ENCODE measurements around the gene CFAP99.

The CFAP99 gene

DNA sequence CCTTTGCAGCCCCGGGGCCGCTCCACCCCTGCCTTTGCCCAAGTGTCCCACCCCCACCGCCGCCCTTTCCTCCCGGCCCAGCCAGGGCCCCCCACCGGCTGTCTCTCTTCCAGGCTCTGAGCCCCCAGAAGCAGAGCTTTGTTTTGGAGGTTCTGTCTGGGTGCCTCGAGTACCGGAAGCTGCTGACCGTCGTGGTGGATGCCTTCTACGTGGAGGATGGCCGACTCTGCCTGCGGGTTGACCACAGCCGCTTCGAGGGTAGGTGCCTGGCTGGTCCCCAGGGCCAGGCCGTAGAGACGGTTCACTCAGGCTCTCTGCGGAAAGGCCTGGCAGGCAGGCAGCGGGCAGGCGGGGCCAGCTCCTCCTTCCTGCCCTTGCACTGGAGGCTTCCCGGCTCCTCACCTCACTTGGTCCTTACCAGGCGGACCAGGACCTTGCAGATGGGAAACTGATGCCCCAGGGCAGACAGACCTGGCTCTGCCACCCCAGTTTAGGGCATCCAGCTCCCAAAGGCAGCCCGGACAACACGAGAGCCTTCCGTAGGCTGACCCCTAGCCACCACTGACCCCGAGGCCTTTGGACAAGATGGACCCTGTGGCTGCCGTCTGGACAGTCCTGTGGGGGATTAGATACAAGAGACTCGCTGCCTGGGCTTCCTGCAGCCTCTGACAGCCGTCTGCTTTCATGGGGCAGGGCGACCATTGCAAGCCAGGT lies 18.2 kb downstream of the CFAP99 start:
- TF ChIP-seq, protein P1, sequence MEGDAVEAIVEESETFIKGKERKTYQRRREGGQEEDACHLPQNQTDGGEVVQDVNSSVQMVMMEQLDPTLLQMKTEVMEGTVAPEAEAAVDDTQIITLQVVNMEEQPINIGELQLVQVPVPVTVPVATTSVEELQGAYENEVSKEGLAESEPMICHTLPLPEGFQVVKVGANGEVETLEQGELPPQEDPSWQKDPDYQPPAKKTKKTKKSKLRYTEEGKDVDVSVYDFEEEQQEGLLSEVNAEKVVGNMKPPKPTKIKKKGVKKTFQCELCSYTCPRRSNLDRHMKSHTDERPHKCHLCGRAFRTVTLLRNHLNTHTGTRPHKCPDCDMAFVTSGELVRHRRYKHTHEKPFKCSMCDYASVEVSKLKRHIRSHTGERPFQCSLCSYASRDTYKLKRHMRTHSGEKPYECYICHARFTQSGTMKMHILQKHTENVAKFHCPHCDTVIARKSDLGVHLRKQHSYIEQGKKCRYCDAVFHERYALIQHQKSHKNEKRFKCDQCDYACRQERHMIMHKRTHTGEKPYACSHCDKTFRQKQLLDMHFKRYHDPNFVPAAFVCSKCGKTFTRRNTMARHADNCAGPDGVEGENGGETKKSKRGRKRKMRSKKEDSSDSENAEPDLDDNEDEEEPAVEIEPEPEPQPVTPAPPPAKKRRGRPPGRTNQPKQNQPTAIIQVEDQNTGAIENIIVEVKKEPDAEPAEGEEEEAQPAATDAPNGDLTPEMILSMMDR (IDR thresholded peaks at IDR 0.05; ENCODE audit: low read depth, low read length, missing control alignments) = no peak
- DNase-seq (ENCODE audit: extremely low read depth, low read depth) = no peak
- no peak overlapping the region for H3K4me3 ChIP-seq (replicated peaks; ENCODE audit: low read depth, low read length)

DNA sequence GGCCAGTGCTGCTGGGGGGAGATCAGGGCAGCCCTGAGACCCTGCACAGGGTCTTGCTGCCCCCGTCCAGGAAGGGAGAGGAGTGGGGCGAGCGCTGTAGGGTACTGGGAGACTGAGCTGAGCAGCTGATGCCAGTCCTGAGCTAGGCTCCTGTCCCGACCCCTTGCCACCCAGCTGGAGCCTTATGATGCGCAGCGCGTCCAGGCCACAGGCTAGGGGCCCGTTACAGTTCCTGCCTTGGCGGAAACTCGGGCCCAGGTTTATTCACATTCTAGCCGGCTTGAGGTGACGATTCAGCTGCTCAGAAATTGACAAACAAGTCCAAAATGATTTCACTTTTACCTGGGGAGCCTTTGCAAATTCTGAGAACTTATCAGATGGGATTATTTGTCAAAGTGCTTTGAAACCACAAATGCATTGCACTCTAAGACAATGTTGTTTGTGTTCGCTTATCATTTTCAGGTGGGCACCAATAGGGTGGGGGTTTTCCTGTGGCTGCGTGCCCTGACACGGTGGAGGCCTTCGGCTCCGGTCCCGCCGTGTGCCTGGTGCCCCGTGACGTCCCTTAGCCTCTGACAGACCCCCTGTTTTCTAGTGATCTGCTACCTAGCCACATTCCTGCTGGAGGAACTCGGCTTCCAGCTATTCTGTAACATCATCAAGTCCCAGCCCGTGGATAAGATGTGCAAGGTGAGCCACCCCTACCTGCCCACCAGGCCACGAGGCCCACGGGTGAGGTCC lies 18.9 kb downstream of the CFAP99 start:
- no peak for DNase-seq (ENCODE audit: extremely low read depth, low read depth)
- no peak overlapping the region for H3K4me3 ChIP-seq (replicated peaks; ENCODE audit: low read depth, low read length)
- TF ChIP-seq, protein P1 (IDR thresholded peaks at IDR 0.05; ENCODE audit: low read depth, low read length, missing control alignments) = no peak

DNA sequence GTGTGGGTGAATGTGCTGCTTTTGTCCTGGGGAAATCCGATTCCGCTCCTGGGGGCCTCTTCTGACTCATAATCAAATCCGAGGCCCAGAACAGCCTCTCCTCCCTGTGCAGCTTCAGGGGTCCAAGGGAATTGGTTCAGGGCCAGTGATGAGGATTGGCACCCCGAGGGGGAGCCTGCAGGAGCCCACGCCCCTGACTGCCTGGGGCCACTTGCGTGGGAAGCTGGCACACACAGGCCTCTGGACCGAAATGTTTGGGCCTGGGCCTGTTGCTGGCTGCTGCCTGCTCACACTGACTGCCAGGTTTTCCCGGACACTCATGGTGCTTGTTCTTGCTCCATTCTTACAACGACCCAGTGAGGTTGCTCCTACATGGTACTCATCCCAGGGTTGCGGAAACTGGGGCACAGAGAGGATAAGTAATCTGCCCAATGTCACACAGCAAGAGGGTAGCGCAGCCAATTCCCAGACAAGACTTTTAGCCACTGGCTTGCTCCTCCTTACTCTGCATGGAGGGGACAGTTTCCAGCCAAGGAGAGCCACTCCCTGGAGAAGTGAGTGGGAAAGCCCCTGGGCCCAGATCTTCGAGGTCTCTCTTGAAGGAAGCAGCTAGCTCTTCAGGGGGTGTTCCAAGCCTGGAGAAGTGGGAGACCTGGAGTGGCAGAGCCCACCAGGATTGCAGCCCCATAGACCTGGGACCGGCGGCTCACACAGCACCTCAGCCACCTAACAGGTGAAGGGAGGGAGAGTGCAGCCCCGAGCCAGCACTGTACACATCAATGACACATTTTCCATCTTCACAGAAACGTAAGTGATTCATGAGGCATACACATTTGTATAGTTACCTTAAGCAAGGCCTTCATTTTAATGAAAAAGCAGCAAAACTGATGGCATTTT lies 20.3 kb downstream of the CFAP99 start:
- H3K4me3 ChIP-seq (replicated peaks; ENCODE audit: low read depth, low read length) = no peak overlapping the region
- TF ChIP-seq, protein P1 (IDR thresholded peaks at IDR 0.05; ENCODE audit: low read depth, low read length, missing control alignments) = no peak
- no peak for DNase-seq (ENCODE audit: extremely low read depth, low read depth)

DNA sequence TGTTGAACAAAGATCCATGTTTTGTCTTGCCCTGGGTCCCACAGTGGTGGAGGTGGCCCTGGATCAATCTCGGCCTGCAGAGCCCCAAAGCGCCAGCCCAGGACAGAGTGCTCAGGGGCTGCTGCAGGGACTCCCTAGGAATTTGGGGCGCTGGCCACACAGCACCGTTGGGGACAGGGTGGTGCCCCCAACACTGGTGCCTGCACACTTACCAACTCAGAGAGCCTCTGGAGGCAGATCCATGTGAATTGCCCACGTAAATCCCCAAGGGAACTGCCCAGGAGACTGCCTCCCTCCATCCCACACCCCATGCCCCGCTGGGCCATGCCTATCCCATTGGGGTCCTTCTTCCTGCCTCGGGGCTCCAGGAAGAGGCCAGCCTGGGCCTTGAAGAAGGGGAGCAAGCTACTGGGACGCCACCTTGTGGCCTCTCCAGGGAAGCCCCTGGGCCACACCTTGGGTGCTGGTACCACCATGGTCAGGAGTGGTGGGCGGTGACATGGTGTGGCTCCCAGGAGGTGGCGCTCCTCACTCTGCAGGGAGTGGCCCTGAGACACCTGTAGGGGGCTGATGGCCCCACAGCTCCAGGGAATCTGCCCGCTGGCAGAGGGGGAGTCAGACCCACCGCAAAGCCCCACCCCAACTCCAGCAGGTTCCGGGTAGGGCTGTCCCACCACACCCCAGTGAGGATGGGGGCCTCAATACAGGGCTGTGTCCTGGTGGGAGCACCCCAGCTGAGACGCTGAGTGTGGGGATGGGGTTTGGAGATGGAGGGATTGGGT lies 22.8 kb downstream of the CFAP99 start:
- H3K4me3 ChIP-seq (replicated peaks; ENCODE audit: low read depth, low read length) = no peak overlapping the region
- peak; percentile 20 for DNase-seq (ENCODE audit: extremely low read depth, low read depth)

DNA sequence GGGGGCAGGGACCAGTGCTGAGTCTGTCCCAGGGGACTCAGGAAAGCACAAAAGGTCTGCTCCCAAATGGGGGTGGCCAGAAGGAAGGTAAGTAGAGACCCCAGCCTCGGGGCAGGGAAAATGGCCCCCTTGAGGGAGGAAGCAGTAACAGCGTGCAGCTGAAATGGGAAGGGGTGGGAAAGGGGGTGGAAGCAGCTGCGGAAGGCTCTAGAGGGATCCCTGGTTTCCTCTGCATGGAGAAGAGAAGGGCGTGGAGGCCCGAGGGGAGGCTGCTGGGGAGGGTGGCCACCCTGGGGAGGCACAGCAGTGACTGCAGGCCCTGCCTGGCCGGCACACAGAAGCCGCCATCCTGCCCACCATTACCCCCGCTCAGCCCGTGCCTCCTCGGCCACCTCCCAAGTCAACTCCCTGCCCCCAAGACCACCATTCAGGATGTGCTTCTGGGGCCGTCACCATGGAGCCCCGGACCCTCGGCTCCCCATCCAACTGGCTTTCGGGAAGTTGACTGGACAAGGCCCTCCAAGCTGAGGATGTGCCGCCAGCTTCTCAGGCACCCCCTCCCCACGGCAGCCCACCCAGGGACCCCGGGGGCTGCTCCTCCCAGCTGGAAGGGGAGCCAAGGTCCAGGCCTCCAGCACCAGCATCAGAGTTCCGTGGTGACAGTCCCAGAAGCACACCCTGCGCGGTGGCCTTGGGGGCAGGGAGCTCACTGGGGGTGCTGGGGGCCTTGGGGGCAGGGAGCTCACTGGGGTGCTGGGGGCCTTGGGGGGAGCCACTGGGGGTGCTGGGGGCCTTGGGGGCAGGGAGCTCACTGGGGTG lies 23.6 kb downstream of the CFAP99 start:
- H3K4me3 ChIP-seq (replicated peaks; ENCODE audit: low read depth, low read length) = no peak overlapping the region
- TF ChIP-seq, protein P1 (IDR thresholded peaks at IDR 0.05; ENCODE audit: low read depth, low read length, missing control alignments) = no peak
- no peak for DNase-seq (ENCODE audit: extremely low read depth, low read depth)

More for the DNA sequence above, 22.8 kb downstream of the CFAP99 start:
- TF ChIP-seq, protein P1 (IDR thresholded peaks at IDR 0.05; ENCODE audit: low read depth, low read length, missing control alignments) = peak; percentile 79

Data from HFF-Myc (cell line).